Activated CD4-positive, CD25-positive, alpha-beta regulatory T cell treated with anti-CD3 and anti-CD28 coated beads, Interleukin-2, amount 50 U/mL, for 72 hours (primary cell): ENCODE measurements around the gene SLC35E2B.
"Not testable (repeated sequence)": the region's sequence is repeated elsewhere in the genome, so short reads cannot be mapped to it uniquely, and the experiment has no call there.

Source experiments
- DNase-seq: peaks from one replicate; pipeline ENCODE4 v3.0.0; 2021

Gene SLC35E2B

DNA sequence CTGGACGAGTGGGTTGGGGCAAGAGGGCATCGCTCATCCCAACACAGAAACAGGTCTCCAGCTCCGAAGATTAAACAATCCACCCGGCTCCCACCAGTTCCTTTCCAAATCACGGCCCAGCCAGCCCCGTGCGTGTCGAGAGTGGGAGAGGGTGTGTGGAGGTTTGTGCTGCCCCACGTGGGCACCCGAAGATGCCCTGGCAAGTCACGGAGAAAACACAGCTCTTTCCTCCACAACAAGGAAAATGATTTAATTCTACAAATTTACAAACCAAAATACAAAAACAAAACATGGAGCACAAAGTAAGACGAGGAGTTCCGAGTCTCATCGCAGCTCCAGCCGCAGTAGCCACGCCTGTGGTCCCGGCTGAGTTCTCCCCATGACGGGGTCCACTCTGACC lies 9.9 kb upstream of the SLC35E2B start:
- DNase-seq, result not testable (repeated sequence)

DNA sequence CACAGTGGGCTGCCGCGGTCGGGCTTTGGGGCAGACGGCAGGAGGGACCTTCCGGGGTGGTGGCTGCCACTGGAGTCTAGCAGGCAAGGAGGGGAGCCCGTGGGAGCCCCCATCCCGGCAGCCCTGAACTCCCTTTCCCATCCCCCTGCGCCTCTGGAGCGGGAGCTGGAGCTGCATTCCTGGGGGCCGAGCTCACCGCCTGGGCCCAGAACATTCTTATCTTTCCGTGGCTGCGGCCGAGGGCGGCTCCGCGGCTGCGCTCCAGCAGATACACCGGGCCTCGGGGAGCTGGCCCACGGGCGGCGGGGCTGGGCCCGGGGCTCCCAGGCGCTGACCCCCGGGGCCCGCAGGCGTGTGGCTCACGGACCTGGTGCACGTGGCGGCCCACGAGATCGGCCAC lies 8.0 kb upstream of the SLC35E2B start:
- not testable (repeated sequence) for DNase-seq

DNA sequence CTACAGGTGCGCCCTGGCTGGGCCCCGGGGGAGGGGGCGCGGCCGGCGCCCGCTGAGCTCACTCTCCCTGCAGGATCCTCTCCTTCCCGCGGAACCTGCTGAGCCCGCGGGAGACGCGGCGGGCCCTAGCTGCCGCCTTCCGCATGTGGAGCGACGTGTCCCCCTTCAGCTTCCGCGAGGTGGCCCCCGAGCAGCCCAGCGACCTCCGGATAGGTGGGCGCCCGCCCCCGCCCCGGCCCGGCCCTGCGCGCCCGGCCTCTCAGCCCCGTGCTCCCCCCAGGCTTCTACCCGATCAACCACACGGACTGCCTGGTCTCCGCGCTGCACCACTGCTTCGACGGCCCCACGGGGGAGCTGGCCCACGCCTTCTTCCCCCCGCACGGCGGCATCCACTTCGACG lies 7.5 kb upstream of the SLC35E2B start:
- not testable (repeated sequence) for DNase-seq

DNA sequence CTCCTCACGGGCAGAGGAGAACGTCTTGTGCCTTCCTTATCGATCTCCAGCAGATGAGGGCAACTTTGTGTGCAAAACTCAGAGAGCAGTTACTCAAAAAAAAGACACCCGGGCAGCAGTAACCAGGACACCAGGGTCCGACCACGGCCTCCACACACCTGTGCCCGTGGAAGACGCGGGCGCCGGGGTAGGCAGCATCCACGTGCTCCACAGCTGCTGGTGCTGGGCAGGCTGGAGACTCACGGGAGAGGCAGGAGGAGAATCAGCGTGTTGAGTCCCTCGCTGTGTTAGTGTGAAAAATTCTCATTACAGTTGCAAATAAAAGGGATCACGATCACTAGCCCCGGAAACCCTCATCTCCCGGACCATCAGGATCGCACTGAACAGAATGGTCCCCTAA lies 6.5 kb upstream of the SLC35E2B start:
- DNase-seq, result not testable (repeated sequence)

DNA sequence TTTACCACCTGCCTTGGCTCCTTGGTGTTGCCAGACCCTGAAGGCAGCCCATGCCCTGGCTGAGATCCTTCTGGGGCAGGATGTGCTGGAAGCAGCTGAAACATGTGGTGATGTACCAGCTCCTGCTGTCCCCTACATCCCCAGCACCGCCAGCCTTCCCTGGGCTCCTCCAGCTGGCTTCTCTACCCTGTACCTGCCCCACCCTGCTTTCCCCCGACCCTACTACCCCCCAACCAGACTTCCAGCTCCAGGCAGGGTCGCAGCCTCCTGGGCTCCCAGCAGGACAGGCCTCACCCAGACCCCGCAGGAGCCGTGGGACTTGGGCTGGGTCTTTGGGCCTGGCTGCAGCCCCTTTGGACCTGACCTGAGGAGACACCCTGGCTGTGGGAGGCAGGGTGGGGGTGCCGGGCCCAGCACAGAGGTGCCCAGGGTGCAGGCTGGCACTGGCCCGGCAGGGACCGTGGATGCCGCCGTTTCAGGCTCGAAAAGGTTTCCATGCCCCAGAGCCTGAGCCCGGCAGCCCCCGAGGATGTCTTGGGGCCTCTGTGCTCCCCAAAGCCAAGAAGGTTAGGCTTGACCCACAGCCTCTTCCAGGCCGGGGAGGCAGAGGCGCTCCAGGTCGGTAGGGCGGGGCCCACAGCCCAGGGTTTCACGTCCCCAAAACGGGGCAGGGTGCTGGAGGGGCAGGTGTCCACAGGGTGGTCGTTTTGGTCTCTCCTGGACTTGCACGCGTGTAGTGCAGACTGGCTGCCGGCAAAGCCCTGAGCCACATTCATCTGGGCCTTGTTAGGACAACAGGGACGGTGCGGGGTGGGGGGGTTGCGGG lies 5.0 kb upstream of the SLC35E2B start:
- not testable (repeated sequence) for DNase-seq

DNA sequence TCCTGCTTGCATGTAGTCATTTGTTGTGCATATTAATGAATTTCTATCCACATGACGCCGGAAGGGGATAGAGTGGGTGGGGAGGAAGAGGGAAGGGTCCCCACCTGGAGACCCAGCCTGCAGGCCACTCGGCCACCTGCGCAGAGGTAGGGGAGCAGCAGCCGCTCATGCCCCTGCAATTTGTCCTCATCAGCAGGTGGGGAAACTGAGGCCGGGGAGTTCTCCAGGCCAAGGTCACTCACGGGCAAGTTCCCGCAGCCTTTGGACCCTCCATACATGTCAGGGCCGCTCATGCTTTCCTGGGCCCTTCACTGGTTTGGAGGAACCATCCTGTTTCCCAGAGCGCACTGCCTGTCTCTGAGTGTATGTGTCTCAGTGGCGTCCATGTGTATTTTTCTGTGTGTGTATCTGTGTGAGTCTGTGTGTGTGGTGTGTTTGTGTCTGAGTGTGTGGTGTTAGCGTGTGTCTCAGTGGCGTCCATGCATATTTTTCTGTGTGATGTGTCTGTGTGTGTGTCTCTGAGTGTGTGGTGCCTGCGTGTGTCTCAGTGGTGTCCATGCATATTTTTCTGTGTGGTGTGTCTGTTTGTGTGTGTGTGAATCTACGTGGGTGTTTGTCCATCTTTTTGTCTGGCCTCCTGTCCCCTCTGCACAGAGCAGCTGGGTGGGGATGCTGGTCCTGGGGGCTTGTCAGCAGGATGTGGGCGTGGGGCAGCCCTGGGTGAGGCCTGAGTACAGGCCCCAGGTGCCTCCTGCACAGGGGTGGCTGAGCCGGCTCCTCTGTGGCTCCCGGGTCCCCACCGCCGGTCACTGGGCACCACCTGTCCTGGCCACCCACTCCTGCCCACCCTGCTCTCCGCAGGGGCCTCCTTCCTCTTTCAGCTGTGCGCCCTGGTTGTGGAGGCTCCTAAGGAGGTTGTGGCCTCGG lies 4.1 kb upstream of the SLC35E2B start:
- DNase-seq, result not testable (repeated sequence)

DNA sequence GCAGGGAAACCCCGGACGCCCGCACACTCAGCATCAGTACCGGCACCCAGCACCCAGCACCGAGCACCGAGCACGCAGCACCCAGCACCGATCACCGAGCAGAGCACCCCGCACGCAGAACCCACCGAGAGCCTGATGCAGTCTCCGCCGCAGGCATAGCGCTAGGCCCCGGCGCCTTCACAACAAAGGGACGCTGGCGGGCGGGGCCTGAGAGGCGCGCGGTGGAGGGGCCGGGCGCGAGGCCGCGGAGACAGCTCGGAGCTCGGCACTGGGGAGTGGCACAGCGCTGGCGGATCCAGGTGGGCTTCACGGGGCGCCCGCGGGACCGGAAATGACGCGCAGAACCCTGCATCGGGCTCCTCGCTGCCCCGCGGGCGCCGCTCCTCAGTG lies 276 bp downstream of the SLC35E2B start:
- peak; percentile 83 for DNase-seq

DNA sequence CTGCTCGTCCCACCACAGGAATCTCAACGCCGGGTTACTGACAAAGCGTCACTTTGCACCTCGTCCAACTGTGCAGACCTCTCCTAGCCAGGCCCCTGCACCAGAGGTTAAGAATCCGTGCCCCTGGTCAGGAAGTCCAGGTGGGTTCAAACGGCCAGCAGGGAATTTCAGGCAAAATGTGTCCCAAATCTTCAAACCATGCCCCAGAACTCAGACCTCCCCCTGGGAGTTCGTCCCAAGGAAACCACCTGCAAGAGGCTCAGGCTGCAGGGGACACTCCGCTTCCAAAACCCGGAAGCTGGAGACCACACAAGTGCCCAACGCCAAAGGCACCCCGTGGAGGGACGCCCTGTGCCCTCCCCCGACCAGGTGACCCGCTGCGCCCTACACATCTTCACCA lies 1.2 kb downstream of the SLC35E2B start:
- DNase-seq, result not testable (repeated sequence)

DNA sequence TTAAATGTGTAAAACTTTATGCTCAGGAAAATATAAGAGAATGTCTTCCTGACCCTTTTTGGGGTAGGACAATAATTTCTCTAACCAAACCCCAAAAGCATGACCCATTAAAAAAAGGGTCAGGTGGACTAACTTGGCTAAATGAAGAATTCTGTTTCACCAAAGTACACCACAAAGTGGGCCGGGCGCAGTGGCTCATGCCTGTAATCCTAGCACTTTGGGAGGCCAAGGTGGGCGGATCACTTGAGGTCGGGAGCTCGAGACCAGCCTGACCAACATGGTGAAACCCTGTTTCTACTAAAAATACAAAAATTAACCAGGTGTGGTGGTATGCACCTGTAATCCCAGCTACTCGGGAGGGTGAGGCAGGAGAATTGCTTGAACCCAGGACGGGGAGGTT lies 3.1 kb downstream of the SLC35E2B start:
- not testable (repeated sequence) for DNase-seq

DNA sequence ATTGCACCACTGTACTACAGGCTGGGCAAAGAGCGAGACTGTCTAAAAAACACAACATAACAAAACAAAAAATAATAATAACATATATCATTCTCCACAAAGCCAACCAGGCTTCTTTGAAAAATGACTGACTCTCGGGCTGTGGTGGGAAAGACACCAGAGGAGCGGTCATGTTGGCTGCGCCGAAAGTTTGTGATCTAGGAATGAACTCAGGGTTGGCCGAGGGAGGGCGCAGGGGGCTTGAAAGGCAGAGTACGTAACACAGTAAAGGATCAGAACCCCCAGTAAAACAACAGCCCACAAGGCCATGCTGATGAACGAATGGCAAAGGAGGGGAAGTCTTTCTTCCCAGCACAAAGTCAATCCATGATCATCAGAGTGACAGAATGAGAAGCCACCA lies 4.7 kb downstream of the SLC35E2B start:
- DNase-seq, result no peak

DNA sequence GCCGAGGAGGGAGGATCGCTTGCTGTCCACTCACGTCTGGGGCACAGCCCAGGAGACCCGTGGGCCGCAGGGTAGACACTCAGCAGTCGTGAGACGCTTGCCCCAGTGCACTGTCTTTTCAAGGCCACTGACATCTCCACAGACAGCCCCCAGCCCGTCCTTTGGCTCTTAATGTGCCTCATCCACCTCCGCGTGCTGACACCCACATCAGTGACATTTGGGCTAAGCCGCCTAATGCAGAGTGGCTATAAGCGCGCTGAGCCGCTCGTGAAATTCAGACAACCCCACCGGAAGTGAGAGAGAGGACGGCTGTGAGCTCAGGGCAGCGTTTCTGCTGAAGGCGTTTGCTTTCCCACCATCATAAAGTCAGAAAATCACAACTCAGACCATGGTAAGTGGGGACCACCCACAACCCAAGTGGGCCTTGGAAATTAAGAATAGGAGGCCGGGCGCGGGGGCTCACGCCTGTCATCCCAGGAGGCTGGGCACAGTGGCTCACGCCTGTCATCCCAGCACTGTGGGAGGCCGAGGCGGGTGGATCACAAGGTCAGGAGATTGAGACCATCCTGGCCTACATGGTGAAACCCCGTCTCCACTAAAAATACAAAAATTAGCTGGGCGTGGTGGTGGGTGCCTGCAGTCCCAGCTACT lies 8.4 kb downstream of the SLC35E2B start:
- DNase-seq, result no peak

DNA sequence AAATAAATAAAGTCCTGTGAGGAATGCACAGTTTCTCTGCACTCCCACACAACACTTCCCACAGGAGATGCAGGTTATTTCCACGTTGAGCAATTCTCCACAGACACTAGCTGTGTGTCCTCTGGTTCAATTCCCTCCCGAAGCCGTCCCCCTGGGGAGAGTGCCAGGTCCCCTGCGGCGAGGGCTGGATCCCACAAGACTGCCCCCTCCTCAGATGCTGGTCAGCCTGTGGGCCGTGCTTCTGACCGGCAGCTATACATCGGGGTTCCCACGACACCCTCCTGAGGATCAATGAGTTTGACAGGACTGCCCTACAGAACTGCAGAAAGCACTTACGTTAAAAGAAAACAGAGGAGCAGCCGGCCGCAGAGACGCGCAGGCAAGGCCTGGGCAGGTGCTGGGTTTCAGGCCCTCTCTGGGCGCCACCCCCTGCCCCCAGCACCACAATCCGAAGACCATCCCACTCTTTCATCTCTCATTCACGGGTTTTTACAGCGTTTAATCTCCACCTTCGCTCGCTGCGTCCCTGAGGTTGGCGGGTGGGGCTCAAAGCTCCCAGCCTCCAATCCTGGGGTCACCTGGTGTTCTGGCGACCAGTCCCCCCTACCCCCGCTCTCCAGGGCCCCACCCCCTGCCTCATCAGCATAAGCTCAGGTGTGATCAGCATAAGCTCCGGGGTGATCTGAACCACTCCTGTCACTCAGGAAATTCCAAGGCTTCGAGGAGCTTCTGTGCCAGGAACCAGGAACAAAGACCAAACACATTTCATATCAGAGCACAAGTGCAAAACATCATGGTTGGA lies 9.3 kb downstream of the SLC35E2B start:
- no peak for DNase-seq

DNA sequence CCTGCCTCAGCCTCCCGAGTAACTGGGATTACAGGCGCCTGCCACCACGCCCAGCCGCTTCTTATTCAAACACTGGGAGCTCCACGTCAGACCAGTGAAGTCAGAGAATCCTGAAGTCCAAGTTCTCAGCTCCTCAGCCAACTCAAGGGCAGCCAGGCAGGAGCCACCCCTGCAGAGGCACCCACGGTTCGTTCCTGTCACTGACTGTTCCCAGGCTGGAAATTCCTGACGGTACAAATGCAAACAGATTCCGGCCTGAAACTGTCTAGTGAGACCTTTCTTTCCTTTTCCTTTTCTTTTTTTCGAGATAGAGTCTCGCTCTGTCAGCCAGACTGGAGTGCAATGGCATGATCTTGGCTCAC lies 11.7 kb downstream of the SLC35E2B start:
- no peak for DNase-seq

DNA sequence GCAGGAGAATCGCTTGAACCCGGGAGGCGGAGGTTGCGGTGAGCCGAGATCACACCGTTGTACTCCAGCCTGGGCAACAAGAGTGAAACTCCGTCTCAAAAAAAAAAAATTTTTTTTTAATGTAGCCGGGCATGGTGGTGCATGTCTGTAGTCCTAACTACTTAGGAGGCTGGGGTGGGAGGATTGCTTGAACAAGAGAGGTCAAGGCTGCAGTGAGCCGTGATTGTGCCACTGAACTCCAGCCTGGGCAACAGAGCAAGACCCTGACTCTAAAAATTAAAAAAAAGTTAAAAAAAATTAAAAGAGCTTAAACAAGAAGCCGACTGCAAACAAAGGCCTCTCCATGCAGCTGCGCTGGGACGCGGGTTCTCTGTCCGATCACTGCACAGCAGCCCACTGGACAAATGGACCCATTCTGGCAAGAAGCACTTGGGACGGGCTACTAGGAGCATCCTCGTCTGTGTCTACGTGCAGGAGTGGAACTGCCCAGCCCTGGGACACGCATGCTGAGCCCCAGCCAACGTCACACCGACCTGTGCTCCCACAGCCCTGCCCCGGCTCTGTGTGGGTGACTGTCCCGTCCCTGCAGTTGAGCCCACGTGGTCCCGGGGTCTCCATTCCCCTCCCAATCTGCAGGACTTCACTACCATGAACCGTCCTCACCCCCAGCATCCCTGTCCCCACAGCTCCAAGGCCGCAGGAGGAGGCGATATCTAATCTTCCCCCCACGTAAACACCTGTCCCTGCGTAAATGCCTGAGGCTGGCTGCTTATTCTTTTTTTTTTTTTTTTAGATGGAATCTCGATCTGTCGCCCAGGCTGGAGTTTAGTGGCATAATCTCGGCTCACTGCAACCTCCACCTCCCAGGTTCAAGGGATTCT lies 12.3 kb downstream of the SLC35E2B start:
- no peak for DNase-seq

DNA sequence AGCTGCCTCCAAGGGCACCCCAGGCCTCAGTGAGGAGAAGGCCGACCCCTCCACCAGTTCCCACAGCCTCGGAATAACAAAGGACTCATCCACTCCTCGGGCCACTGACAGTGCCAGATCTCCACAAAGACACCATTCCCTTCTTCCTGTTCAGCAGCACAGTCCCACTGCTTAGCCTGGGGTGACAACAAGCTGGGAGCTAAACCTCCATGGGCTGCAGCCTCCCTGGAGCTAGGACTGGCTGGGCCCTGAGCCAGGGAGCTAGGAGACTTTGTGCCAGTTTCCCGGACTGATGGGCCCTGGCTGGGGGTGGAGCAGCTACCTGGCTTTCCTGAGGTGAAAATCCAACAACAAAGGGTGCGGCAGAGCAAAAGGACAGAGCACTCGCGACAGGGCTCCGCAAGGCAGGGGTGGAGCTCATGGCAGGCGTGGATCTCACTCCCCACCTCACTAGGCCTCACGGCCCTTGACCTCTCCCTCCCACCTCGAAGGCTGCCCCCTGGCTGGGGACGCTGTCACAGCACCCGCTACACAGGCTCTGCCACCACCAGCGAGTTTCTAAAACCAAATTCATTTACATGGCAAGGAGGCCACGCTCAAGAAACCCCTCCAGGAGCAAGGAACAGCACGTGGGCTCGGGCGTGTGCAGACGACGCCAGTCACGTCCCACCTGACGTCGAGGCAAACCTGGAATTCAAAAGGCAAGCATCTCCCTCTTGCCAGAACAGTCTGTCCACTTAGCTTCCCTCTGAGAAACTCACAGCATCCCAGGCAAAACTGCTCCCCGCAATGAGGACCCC lies 13.8 kb downstream of the SLC35E2B start:
- DNase-seq, result peak; percentile 68

DNA sequence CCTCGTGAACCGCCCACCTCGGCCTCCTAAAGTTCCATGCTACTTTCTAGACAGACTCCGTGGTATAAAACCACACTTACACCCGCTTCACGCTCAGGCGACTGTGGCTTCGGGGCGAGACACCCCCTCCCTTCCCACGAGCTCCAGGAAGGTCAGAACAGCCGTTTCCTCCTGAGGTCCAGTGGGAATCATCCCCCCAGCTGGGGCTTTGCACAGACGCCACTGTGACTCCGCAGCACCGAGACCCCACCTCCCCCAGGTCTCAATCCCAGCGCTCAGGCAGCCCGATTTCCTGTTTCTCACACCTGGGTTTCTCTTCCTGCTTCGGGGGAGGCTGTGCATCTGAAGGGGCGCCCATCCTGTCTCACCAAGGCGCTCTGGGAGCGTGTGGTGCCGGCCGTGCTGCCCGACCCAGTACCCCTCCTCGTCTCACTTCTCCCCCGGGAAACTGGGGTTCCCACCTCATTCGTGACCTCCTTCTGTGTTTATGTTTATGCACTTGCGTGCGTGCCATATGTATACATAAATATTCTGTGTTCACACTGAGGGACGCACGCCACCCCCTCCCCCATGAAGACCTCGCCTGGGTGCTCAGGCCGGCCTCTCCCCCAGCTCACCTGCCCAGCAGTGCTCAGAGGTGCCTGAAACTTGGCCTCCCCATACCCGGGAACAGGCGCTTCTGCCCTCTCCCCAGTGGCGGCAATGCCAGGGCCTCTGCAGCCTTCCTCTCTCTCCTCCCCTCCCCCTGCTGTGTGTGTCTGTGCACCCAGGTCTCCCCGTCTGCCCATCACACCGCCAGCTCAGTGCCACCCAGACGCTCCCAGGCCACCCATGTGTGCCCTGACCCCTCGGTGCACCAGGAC lies 14.6 kb downstream of the SLC35E2B start:
- peak; percentile 36 for DNase-seq

DNA sequence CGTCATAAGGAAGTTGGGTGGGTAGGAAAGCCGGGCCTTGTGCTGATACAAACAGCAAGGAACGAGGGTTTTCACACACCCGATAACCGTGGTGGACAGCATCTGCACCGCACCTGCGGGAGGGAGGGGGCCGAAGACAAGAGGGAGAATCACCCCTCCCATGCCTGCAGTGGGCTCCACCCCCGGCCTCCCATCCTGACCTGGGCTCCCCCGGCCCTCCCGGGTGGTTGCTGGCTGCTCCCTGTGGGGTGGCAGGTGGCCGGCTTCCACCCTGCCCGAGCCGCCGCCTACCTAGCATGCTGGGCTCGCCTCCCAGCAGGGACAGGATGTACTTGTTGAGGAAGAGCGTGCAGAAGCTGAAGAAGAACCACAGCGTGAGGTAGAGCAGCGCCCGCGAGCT lies 16.5 kb downstream of the SLC35E2B start:
- not testable (repeated sequence) for DNase-seq

DNA sequence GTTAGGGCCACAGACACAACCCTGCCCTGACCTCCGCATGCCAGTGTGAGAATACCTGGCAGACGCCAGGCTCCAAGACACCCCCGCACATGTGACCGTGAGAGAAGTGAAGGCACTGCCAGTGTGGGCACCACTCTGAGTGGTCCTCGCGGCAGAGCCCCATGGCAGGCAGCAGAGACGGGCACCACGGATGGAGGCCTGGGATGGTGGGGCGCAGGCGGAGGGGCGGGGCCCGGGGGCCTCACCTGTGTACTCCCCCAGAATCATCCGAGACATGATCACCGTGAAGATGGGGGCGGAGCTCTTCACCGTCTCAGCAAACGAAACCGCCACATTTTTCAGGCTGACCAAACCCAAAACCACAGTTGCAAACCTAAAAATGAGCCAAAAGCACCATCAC lies 17.4 kb downstream of the SLC35E2B start:
- DNase-seq, result not testable (repeated sequence)

DNA sequence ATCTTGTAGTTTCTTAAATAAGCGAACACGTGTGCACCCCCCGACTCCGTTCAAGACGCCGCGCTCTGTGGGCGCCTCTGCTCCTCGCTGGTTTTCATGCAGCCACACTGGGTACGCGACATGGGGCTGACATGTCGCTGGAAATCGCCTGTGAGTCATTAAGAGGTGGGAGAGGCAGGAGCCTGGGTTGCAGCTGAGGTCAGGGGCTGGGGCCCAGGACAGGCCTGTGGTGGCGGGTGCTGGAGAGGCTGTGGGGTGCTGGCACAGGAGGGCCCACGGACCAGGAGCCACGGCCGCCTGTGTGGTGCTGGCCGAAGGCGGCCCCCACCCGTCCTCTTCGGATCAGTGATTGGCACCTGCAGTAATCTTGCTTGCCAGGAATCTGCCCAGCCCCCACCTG lies 17.8 kb downstream of the SLC35E2B start:
- not testable (repeated sequence) for DNase-seq
